ENCODE results near the gene IL4I1. TPM values are rescaled to one million over a fixed set of nuclear protein-coding genes. Genes with fewer than 3 reads are reported as not detected.

IL4I1 gene
- total RNA-seq, 1 donor from 2014 or later, result 25.5 TPM

DNA sequence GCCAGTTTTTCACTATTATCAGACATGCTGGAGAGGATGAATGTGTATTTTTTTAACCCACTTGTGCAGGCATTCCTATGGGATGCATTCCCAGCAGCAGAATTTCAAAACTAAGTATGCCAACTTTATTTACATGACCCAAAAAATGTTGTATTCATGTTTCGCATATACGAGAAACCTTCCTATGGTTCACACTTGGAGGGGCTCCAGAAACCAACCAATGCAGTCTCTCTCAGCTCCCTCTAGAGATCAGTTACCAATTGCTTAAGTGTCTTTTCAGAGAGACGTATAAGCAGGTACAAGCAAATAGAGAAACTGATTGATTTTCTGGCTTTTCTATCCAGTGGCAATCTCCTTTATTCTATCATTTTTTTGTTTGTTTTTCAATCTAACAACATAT lies 51.3 kb downstream of the IL4I1 start:
- peaks cover 64% of the 10 kb centered on the region for H3K4me1 Mint-ChIP-seq
- no peaks in the 10 kb centered on the region for H3K27me3 Mint-ChIP-seq
- H3K27ac Mint-ChIP-seq, result peak overlapping the region; percentile 82

DNA sequence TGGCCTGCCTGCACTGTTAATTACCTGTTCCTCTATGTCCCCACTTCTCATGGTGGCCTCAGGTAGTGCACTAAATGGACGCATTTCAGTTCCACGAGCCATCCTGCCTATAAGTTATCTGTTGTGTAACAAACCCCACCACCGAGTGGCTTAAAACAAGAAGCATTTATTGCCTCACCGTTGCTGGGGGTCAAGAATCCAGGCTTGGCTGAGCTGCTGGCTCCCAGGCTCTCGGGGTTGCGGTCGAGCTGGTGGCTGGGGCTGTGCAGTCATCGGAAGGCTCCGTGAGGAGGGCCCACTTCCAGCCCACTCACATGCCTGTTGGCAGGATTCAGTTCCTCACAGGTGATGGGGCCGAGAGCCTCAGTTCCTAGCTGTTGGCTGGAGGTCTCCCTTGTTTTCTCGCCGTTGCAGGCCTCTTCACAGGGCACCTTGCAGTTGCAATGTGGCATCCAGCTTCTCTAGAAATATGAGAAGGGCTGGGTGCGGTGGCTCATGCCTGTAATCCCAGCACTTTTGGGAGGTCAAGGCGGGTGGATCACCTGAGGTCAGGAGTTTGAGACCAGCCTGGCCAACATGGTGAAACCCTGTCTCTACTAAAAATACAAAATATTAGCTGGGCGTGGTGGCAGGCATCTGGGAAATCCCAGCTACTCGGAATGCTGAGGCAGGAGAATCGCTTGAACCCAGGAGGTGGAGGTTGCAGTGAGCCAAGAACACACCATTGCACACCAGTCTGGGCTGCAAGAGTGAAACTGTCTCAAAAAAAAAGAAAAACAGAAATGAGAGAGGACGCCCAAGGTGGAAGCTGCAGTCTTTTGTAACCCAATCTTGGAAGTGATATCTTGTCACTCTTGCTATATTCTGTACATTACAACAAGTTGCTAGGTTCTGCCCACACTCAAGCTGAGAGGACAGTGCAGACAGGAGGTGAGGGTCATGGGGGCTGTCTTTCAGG lies 52.3 kb downstream of the IL4I1 start:
- no peak for DNase-seq
- peaks cover 2% of the 10 kb centered on the region for H3K9me3 Mint-ChIP-seq
- H3K4me3 Mint-ChIP-seq, result peak overlapping the region; percentile 45
- peaks cover 14% of the 10 kb centered on the region for H3K36me3 Mint-ChIP-seq (ENCODE audit: low read depth)
- POLR2A ChIA-PET, result interaction anchor here (0.7 to 2.3 kb wide), 12 partner anchors 16 to 666 kb away, joined by 3 to 20 read pairs (median 6); partner anchors contain the start of genes AKT1S1, FUZ, IL4I1 and MED25
- ATAC-seq (ENCODE audit: low read depth), result no peak
- peak overlapping the region; percentile 82 for H3K27ac Mint-ChIP-seq
- CTCF ChIA-PET, result no interaction called here
- H3K4me1 Mint-ChIP-seq, result peaks cover 55% of the 10 kb centered on the region
- TF ChIP-seq, protein P1, sequence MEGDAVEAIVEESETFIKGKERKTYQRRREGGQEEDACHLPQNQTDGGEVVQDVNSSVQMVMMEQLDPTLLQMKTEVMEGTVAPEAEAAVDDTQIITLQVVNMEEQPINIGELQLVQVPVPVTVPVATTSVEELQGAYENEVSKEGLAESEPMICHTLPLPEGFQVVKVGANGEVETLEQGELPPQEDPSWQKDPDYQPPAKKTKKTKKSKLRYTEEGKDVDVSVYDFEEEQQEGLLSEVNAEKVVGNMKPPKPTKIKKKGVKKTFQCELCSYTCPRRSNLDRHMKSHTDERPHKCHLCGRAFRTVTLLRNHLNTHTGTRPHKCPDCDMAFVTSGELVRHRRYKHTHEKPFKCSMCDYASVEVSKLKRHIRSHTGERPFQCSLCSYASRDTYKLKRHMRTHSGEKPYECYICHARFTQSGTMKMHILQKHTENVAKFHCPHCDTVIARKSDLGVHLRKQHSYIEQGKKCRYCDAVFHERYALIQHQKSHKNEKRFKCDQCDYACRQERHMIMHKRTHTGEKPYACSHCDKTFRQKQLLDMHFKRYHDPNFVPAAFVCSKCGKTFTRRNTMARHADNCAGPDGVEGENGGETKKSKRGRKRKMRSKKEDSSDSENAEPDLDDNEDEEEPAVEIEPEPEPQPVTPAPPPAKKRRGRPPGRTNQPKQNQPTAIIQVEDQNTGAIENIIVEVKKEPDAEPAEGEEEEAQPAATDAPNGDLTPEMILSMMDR (IDR thresholded peaks at IDR 0.05), result no peak
- intact Hi-C loops (cut with micrococcal nuclease), result no loop called here
- no peaks in the 10 kb centered on the region for H3K27me3 Mint-ChIP-seq

More for the DNA sequence above, 51.3 kb downstream of the IL4I1 start:
- intact Hi-C loops (cut with micrococcal nuclease), result no loop called here
- DNase-seq, result no peak
- ChIA-PET CTCF (no interaction called here), POLR2A (interaction anchor here (1.0 to 2.3 kb wide), 4 partner anchors 23 to 45 kb away, joined by 3 to 16 read pairs (median 10); partner anchors contain the start of genes AKT1S1, FUZ and TBC1D17)
- TF ChIP-seq, protein P1 (IDR thresholded peaks at IDR 0.05), result no peak
- Mint-ChIP-seq H3K9me3 (peaks cover 2% of the 10 kb centered on the region), H3K36me3 (ENCODE audit: low read depth) (peaks cover 5% of the 10 kb centered on the region), H3K4me3 (no peak overlapping the region)
- no peak for ATAC-seq (ENCODE audit: low read depth)

DNA sequence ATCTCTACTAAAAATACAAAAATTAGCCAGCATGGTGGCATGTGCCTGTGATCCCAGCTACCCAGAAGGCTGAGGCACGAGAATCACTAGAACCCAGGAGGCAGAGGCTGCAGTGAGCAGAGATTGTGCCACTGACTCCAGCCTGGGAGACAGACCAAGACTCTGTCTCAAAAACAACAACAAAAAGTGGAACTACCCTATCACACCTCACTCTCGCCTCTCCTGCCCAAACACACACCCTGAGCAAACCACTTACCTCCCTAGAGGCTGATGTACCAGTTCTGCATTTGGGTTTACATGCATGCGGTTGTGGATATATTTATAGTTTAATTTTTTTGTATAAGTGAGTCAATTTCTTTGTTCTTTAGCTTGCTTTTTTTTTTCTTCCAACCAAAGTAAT lies 53.4 kb downstream of the IL4I1 start:
- no peaks in the 10 kb centered on the region for H3K27me3 Mint-ChIP-seq

DNA sequence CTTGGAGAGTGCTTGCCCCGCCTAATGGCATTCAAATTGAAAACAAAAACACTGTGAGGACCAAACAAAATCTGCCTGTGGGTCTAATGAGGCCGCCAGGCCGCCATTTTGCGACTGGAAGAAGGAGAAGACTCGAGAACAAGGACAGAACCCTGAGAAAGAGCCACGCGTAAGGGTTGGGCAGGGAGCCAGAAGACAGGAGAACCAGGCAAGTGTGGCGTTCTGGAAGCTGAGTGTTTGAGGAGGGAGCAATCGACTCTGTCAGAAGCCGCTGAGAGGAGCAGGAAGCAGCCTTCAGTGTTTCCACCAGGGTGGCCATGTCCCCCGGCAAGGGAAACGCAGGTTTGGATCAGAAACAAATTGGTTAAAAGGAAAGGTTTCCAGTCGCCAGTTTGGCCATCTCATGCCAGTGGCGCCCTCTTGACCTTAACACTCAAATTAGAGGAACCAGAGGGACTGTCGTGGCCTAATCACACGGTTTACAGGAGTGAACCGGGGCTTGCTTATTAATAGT lies 55.9 kb downstream of the IL4I1 start:
- Mint-ChIP-seq H3K4me1 (peaks cover 34% of the 10 kb centered on the region), H3K36me3 (ENCODE audit: low read depth) (peaks cover 47% of the 10 kb centered on the region), H3K4me3 (no peak overlapping the region), H3K9me3 (no peaks in the 10 kb centered on the region), H3K27ac (peak overlapping the region; percentile 59), H3K27me3 (no peaks in the 10 kb centered on the region)
- TF ChIP-seq, protein P1 (IDR thresholded peaks at IDR 0.05), result no peak
- DNase-seq, result no peak
- POLR2A ChIA-PET, result no interaction called here
- CTCF ChIA-PET, result no interaction called here
- intact Hi-C loops (cut with micrococcal nuclease), result no loop called here
- ATAC-seq (ENCODE audit: low read depth), result no peak

More for the DNA sequence above, 53.4 kb downstream of the IL4I1 start:
- peak overlapping the region; percentile 82 for H3K27ac Mint-ChIP-seq
- H3K4me1 Mint-ChIP-seq, result peaks cover 45% of the 10 kb centered on the region
- peak; percentile 97 for ATAC-seq (ENCODE audit: low read depth)
- ChIA-PET POLR2A (interaction anchor here (0.6 to 2.3 kb wide), 20 partner anchors 9 to 850 kb away, joined by 3 to 20 read pairs (median 6); partner anchors contain the start of genes AKT1S1, AP2A1, FUZ and GYS1), CTCF (no interaction called here)
- peak overlapping the region; percentile 68 for H3K4me3 Mint-ChIP-seq
- DNase-seq, result no peak
- peaks cover 25% of the 10 kb centered on the region for H3K36me3 Mint-ChIP-seq (ENCODE audit: low read depth)
- TF ChIP-seq, protein P1 (IDR thresholded peaks at IDR 0.05), result no peak
- H3K9me3 Mint-ChIP-seq, result no peaks in the 10 kb centered on the region
- intact Hi-C loops (cut with micrococcal nuclease), result loop anchor here (1.0 kb wide), 1 partner anchor 25 kb away; the partner anchor contains the start of gene MED25

DNA sequence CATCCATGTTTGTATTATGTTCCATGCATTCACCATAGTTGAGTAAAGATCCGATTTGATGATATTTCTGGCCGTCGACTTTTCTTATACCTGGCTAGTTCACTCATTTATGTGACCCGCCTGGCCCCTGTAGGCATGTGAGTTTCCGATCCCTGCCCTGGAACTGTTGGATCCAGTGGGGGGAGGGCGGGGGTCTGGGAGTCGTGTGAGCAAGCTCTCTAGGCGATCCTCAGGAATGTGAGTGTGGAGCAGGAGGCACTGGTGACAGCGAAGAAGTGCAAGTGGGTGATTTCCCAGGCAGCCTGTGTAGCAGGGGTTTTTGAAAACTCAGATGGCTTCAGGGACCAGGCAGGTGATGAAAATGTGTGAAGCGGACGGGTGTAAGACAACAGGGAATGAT lies 56.4 kb downstream of the IL4I1 start:
- POLR2A ChIA-PET, result interaction anchor here (0.6 kb wide), 1 partner anchor 18 kb away, joined by 3 read pairs; no protein-coding TSS in a partner anchor
- no peaks in the 10 kb centered on the region for H3K9me3 Mint-ChIP-seq
- no peak for DNase-seq
- peak overlapping the region; percentile 59 for H3K27ac Mint-ChIP-seq
- ATAC-seq (ENCODE audit: low read depth), result no peak
- CTCF ChIA-PET, result no interaction called here
- TF ChIP-seq, protein P1 (IDR thresholded peaks at IDR 0.05), result no peak
- H3K4me1 Mint-ChIP-seq, result peaks cover 31% of the 10 kb centered on the region
- no peaks in the 10 kb centered on the region for H3K27me3 Mint-ChIP-seq
- H3K4me3 Mint-ChIP-seq, result no peak overlapping the region
- peaks cover 49% of the 10 kb centered on the region for H3K36me3 Mint-ChIP-seq (ENCODE audit: low read depth)
- intact Hi-C loops (cut with micrococcal nuclease), result no loop called here
